ENCODE results near the gene FABP3.

Gene FABP3

DNA sequence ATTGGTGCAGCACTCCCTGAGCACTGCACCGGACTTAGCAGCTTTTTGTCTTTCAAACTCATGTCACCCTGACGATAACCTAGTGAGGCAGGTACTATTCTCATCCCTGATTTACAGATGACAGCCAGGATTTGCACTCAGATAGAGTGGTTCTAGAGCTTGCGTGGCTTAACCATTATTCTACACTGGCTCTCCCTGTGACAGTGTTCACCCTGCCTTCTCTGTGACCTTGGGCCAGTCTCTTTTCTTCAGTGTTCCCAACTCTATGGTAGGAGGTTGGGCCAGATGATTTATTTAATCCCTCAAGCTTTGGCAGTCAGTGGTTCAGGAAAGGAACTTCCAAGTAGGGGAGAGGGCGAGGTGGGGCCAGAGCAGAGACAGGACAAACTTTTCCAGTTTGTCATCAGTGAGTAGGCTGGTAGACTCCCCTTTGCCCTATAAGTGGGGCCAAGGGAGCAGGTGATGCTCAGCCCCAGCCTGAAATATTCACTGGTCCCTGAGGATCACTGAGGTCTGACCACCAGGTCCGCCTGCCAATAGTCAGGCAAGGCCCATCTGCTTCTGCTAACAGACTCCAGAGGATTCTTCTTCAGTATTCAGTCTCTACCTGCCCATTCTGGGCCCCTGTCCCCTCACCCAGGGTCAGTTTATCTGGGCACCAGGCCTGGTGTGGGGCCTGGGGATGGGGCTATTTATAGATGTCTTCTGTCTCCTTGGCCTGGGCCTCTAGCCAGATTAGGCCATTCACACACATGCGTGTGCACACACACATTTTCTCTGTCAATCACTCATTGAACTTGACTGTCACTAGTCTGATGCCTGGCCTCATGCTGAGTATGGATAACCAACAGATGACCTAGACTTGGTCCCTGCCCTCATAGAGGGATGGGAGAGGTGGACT lies 8.8 kb upstream of the FABP3 start:
- no peak overlapping the region for H3K4me2 ChIP-seq (ENCODE audit: low read length)
- no peaks in the 10 kb centered on the region for H3K4me1 ChIP-seq (ENCODE audit: low read length)
- H3K36me3 ChIP-seq (replicated peaks; ENCODE audit: low read depth, low read length): no peaks in the 10 kb centered on the region
- H3K9me3 ChIP-seq (ENCODE audit: insufficient read depth, low read length): no peaks in the 10 kb centered on the region
- H2AFZ ChIP-seq (ENCODE audit: low read depth, low read length): no peak overlapping the region
- no peak for TF ChIP-seq EZH2phosphoT487 (IDR thresholded peaks at IDR 0.05; ENCODE audit: low read depth)
- TF ChIP-seq, protein P1, sequence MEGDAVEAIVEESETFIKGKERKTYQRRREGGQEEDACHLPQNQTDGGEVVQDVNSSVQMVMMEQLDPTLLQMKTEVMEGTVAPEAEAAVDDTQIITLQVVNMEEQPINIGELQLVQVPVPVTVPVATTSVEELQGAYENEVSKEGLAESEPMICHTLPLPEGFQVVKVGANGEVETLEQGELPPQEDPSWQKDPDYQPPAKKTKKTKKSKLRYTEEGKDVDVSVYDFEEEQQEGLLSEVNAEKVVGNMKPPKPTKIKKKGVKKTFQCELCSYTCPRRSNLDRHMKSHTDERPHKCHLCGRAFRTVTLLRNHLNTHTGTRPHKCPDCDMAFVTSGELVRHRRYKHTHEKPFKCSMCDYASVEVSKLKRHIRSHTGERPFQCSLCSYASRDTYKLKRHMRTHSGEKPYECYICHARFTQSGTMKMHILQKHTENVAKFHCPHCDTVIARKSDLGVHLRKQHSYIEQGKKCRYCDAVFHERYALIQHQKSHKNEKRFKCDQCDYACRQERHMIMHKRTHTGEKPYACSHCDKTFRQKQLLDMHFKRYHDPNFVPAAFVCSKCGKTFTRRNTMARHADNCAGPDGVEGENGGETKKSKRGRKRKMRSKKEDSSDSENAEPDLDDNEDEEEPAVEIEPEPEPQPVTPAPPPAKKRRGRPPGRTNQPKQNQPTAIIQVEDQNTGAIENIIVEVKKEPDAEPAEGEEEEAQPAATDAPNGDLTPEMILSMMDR (IDR thresholded peaks at IDR 0.05; ENCODE audit: low read depth, low read length): no peak
- H3K9ac ChIP-seq (ENCODE audit: low read length): no peak overlapping the region
- H3K27ac ChIP-seq (ENCODE audit: low read length): no peak overlapping the region
- no peaks in the 10 kb centered on the region for H3K79me2 ChIP-seq (ENCODE audit: low read length)
- H3K27me3 ChIP-seq (ENCODE audit: low read depth, low read length): no peaks in the 10 kb centered on the region
- no peak overlapping the region for H3K4me3 ChIP-seq (ENCODE audit: low read length)
- no peaks in the 10 kb centered on the region for H4K20me1 ChIP-seq (ENCODE audit: insufficient read depth, low read length)

DNA sequence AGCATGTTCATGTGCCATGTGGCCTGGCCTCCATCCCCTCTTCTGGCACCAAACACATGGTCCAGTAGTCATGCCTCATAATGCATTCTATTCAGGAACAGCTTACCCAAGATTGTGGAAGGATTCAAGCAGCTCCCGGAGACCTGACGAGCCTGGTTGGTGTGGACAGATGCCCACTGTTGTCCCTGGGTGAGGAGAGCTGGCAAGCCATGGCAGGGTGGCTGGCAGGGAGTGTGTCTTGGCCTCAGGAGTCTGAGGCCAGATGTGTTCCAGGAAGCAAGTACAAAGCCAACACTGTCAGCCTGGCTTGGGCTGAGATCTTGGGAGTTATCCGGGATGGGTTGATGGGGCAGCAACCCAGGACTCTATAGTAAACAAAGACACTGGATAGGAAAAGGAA lies 7.3 kb upstream of the FABP3 start:
- Histone ChIP-seq H3K36me3 (replicated peaks; ENCODE audit: low read depth, low read length) (no peaks in the 10 kb centered on the region), H3K79me2 (ENCODE audit: low read length) (no peaks in the 10 kb centered on the region), H3K4me1 (ENCODE audit: low read length) (no peaks in the 10 kb centered on the region), H3K9me3 (ENCODE audit: insufficient read depth, low read length) (no peaks in the 10 kb centered on the region), H4K20me1 (ENCODE audit: insufficient read depth, low read length) (no peaks in the 10 kb centered on the region), H3K27ac (ENCODE audit: low read length) (no peak overlapping the region), H3K4me2 (ENCODE audit: low read length) (no peak overlapping the region), H2AFZ (ENCODE audit: low read depth, low read length) (no peak overlapping the region), H3K9ac (ENCODE audit: low read length) (no peak overlapping the region), H3K4me3 (ENCODE audit: low read length) (no peak overlapping the region), H3K27me3 (ENCODE audit: low read depth, low read length) (no peaks in the 10 kb centered on the region)
- TF ChIP-seq EZH2phosphoT487 (IDR thresholded peaks at IDR 0.05; ENCODE audit: low read depth): no peak
- TF ChIP-seq, protein P1 (IDR thresholded peaks at IDR 0.05; ENCODE audit: low read depth, low read length): no peak

DNA sequence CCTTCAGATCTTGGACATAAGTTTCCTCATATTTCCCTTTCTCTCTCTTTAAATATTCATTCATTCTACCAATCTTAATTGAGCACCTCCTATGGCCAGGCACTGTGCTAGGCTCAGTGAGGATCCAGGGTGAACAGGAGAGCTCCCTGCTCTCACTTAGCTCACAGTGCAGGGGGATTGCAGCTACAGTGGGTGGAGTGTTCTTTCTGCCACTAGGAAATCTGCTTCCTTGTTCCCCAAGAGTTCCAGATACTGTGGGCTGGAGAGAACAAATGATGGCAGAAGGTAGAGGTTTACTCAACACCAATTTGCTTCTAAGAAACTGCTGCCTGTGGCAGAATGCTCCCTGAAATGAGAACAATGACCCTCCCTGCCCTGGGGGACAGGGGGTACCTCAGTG lies 5.1 kb upstream of the FABP3 start:
- TF ChIP-seq, protein P1 (IDR thresholded peaks at IDR 0.05; ENCODE audit: low read depth, low read length): no peak
- no peak for TF ChIP-seq EZH2phosphoT487 (IDR thresholded peaks at IDR 0.05; ENCODE audit: low read depth)
- H3K4me2 ChIP-seq (ENCODE audit: low read length): no peak overlapping the region
- H3K27me3 ChIP-seq (ENCODE audit: low read depth, low read length): no peaks in the 10 kb centered on the region

DNA sequence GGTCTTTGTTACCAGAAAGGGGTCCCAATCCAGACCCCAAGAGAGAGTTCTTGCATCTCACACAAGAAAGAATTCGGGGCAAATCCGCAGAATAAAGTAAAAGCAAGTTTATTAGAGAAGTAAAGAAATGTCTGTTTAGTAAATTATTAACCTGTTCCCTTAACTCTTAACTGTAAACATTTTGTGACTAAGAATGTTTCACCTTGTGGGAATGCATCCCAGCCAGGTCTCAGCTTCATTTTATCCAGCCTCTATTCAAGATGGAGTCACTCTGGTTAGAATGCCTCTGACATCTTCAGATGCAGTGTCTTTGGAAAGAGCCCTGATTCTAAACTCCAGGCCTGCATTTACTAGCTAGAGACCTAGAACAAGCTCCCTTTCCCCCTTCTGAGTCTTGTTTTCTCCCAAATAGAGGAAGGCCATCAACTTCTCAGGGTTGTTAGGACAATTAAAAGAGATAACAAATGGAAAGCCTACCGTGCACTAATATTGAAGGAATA lies 4.5 kb upstream of the FABP3 start:
- Histone ChIP-seq H3K4me1 (ENCODE audit: low read length) (no peaks in the 10 kb centered on the region), H3K27ac (ENCODE audit: low read length) (no peak overlapping the region), H3K27me3 (ENCODE audit: low read depth, low read length) (no peaks in the 10 kb centered on the region), H3K4me3 (ENCODE audit: low read length) (no peak overlapping the region), H3K36me3 (replicated peaks; ENCODE audit: low read depth, low read length) (no peaks in the 10 kb centered on the region), H2AFZ (ENCODE audit: low read depth, low read length) (no peak overlapping the region), H4K20me1 (ENCODE audit: insufficient read depth, low read length) (no peaks in the 10 kb centered on the region), H3K4me2 (ENCODE audit: low read length) (no peak overlapping the region), H3K9me3 (ENCODE audit: insufficient read depth, low read length) (no peaks in the 10 kb centered on the region), H3K79me2 (ENCODE audit: low read length) (no peaks in the 10 kb centered on the region), H3K9ac (ENCODE audit: low read length) (no peak overlapping the region)
- TF ChIP-seq EZH2phosphoT487 (IDR thresholded peaks at IDR 0.05; ENCODE audit: low read depth): no peak
- TF ChIP-seq, protein P1 (IDR thresholded peaks at IDR 0.05; ENCODE audit: low read depth, low read length): no peak

More for the DNA sequence above, 5.1 kb upstream of the FABP3 start:
- Histone ChIP-seq H3K36me3 (replicated peaks; ENCODE audit: low read depth, low read length) (no peaks in the 10 kb centered on the region), H3K4me1 (ENCODE audit: low read length) (no peaks in the 10 kb centered on the region), H3K4me3 (ENCODE audit: low read length) (no peak overlapping the region), H3K9me3 (ENCODE audit: insufficient read depth, low read length) (no peaks in the 10 kb centered on the region), H3K27ac (ENCODE audit: low read length) (no peak overlapping the region), H4K20me1 (ENCODE audit: insufficient read depth, low read length) (no peaks in the 10 kb centered on the region), H3K9ac (ENCODE audit: low read length) (no peak overlapping the region), H2AFZ (ENCODE audit: low read depth, low read length) (no peak overlapping the region), H3K79me2 (ENCODE audit: low read length) (no peaks in the 10 kb centered on the region)
